ENCODE data around the gene ARHGAP27.
"Not testable (repeated sequence)": the region's sequence is repeated elsewhere in the genome, so short reads cannot be mapped to it uniquely, and the experiment has no call there.

ARHGAP27 gene

DNA sequence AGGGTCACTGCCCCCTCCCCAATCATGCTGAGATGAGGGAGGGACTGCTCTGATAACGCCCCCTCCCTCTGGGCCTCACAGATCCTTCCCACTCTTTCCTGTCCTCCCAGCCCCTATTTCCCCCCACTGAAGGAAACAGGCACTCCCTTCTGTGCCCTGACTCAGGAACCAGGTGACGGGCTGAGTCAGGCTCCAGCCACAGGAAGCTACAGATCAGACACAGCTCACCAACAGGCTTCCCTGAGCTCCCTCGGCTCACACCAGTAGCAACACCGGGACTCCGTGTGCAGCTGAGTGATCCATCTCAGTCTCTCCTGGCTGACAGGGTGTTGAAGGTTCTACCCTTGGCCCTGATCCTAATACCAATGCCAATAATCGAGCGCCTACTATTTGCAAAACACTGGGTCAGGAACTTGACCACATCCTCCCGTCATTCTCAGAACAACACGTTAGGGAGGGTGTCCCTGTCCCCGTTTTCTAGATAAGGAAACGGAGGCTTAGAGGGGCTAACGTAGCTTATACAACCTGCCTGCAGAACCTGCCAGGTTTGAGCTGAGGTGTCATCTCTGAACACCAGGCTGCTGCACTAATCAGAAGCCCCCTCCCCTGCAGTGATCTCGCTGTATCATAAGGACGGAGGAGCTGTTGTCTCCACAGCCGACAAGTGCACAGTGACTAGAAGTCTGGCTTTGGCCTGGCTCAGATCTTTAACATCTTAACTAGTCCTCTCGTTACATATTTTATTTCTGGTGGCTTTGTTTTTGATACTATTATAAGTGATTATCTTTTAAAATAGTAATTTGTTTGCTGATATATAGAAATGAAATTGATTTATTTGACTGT lies 13.5 kb upstream of the ARHGAP27 start:
- peak; percentile 66 for DNase-seq (ENCODE audit: low read depth)

DNA sequence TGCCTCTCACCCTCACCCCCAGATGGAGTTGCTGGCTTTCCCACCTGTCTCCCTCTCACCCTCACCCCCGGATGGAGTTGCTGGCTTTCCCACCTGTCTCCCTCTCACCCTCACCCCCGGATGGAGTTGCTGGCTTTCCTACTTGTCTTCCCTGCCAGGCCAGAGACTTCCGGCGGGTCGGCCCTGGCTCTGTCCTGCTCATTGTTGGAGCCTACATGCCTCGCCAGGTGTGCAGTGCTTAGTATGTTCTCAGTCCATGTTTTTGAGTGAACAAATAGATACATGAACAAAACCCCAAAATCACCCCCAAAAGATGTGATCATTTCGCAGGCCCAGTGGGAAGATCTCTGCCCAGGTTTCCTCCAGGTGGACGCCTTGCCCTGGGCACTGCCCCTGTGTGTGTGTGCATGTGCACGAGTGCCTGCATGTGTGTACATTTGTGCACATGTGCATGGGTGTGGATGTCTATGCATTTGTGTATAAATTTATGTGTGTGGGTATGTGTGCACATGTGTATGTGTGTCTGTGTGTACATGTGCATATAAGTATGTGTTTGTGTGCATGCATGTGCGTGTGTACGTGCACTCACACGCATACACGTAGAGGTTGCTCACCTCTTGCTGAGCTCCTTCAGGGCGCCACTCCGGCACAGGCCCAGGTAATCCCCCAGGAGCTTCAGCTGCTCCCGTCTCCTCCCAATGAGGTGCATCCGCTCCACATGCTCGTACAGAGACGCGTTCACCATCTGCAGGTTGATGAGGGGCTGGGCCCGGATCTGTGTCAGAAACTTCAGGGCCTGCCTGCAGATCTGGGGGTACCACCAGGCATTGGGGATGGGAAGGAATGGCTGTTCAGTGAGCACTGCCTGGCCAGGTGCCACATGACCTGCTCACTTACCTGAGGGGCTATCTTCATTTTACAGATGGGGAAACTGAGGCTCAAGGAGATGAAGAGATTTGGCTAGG lies 12.5 kb upstream of the ARHGAP27 start:
- not testable (repeated sequence) for DNase-seq (ENCODE audit: low read depth)

DNA sequence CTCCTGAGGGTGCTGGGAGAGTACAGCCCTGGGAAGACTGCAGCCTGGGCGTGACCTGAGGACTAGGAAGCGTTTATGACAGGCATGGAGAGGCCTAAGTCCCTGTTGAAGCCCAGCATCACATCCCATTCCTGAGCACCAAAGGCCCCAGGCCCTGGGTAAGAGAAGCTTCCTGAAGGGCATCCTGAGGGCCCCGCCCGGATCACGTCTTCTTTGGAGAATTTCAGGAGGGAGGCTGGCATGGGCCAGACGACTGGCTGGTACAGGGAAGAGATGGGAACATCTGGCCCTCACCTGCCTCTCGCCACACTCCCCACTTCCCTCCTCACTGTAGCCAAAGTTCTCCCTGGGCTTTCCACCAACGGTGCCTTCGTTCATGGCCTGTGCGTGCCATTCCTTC lies 11.6 kb upstream of the ARHGAP27 start:
- DNase-seq (ENCODE audit: low read depth) = not testable (repeated sequence)

DNA sequence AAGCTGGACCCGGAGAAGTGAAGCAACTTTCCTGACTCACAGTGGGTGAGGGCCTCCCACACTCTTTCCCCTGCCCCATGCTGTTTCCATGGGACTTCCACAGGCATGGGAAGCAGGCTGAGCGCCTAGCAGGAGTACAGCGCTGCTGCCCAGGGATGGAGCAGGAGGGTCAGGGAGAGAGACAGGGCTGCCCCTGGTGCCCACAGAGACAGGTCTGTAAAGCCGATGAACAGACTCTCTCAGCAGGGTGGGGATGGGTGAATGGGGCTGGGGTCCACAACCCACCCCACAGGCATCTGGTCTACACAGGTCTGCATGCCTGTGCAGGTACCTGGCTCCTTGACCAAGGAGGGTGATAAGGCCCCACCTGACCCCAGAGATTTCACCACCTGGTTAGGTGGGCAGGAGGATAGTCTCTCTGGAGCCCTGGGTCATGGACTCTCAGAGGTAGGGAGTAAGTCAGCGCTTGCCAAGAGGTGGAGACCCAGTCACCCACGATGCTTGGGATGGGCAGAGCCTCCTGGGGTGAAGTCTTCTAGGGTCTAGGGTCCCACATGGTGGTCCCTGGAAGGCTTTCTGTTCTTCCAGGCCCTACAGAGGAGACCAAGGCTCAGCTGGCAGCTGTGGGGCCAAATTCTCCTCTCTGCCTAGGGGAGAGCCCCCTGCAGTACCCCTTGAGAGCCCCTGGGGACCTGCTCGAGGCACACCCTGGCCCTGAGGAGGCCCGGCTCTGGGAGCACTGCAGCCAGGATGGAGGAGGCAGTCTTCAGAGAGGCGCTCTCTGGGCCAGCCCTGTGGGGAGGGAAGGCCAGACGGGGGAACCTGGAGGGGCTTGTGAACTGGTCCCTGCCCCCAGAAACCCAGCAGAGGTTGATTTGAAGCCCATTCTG lies 10.9 kb upstream of the ARHGAP27 start:
- DNase-seq (ENCODE audit: low read depth) = not testable (repeated sequence)

DNA sequence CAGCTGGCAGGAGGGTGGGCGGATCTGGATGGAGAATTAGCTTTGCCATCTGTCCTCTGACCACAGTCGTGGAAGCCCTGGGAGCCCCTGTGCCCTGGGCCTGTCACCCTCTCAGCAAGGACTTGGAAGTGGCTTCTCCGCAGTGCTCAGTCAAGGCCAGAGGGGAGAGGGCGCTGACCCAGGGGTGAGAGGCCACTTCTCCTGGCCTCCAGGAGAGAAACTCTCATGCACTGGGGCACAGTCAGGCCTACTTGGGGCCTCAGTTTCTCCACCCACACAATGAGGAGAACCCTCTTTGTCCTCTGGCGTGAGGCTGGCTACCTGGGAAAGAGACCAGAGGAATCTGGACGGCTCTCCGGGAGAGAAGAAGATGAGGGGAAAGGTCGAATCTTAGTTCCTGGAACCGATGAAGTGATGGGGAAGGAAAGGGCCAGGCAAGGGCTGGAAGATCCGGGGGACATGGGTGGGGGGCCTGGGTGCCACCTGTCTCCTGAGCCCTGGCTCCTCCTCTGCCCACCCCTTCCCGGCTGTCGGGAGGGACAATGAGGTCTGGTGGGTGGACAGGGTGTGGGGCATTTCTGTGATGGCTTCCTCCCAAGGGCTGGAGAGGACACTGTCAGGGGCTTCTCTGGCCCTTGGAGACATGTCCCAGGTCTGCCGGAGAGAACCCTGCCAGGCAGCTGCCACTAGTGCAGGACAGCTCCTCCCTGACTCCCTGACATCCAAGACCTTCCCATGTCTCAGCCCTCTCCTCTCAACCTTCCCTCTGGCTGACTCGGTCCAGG lies 9.0 kb upstream of the ARHGAP27 start:
- DNase-seq (ENCODE audit: low read depth) = no peak

DNA sequence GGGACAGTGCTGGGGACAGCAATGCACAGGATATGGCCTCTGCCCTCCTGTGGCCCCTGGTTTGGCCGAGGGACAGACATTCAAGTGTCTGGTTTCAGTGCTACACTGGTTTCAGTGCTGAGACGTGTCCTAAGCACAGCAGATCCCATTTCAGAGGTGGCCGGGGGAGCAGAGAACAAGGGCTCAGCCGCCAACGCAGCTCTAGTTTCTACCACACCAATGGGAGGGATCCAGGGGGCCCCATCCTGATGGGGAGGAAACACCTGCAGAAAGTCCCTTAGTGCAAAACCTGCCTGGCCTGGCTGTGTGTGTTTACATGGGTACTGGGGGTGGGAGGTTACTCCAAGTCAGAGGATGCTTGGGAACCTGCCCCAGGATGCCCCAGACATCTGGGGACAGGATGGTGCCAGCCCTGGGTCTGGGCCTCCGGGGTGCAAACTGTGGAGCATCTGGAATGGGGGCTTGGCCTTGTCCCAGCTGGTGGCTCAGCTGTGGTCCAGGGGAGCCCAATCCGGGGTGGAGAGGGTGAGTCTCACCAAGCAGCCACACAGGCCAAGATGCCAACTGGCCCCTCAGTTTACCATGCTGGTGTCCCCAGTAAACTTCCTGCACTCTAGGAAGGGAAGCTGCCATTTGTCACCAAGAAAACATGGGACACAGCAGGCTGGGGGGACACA lies 8.3 kb upstream of the ARHGAP27 start:
- not testable (repeated sequence) for DNase-seq (ENCODE audit: low read depth)

DNA sequence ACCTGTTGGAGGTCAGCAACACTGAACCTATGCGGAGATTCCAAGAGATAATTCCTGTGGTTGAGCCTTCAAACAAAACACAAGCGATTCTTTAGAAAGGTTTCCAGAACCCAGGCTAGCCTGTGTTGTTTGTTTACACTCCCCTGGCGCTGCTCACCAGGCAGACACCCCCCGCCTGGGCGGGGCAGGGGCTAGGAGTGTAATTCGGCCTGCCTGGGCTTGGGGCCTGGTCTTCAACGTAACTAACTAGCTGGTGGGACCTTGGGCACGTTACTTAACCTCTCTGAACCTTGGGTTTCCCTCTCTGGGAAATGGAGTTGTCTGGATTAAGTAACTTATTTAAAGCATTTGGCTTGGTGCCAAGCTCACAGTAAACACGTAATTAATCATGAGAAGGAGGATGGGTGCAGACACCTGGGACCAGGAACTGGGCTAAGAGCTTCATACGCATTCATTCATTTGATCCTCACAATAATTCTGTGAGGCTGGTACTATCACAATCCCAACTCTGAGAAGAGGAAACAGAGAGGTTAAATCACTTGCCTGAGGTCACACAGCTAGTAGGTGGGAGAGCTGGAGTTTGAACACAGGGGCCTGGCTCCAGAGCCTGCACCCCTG lies 7.6 kb upstream of the ARHGAP27 start:
- no peak for DNase-seq (ENCODE audit: low read depth)

DNA sequence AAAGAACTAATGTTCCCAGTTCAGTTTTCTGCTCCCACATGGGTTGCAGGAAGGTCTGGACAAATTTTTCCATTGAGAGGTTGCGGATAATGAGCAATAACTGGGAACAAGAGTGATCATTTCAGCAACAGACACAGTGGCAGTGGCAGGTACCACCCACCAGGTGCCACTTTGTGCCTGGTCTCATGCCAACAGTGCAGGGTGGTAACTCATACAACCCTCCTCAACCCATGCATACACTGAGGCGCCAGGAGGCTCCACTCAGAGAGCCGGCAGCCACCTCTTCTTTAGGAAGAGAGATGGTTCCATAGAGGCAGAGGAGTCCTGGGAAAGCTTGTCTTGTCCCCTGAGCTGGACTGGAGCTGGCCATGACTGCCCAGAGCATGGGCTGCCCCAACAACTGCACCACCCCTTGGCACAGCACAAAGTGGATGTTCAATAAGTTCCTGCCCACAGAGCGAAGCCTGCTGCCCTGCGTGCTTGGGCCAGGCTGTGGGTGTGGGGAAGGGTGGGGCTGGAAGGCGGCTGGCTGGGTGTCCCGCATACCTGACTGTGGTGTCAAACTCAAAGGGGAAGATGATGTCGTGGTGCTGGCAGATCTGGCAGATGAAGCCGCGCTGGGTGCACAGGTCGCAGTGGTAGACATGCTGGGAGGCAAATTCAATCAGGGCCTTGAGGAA lies 6.4 kb upstream of the ARHGAP27 start:
- no peak for DNase-seq (ENCODE audit: low read depth)

DNA sequence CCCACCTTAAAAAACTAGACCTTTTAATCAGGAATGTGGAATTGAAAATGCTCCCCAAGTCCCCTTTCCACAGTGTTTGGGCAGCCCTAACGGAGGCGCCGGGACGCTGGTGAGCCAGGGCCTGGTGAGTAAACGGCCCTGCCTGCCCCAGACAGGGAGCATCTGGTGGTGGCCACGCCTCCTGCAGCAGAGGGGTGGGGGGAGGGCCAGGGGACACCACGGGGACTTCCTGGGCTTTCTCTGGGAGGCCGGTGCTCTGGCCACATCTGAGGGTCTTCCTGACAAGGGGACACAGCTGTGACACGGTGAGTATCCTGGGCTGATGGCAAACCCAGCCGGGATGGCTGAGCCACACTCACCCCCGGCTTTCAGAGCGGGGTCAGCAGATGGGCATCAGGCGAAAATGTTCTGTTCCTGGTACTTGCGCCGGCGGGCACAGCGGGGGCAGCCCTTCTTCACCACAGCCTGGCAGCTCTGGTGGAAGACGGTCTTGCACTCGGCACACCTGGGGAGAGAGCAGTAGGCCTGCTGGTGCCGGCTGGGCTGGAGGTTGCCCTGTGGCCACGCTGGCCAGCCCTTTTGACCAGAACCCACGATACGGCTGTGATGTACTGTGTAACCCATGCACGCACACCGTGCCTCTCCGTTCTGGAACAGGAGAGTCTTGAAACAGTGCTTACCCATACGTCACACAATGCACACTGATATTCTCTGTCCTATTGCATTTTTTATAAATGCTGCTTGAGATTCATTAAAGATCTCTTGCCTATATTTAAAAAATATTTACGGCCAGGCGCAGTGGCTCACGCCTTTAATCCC lies 5.0 kb upstream of the ARHGAP27 start:
- DNase-seq (ENCODE audit: low read depth) = no peak

DNA sequence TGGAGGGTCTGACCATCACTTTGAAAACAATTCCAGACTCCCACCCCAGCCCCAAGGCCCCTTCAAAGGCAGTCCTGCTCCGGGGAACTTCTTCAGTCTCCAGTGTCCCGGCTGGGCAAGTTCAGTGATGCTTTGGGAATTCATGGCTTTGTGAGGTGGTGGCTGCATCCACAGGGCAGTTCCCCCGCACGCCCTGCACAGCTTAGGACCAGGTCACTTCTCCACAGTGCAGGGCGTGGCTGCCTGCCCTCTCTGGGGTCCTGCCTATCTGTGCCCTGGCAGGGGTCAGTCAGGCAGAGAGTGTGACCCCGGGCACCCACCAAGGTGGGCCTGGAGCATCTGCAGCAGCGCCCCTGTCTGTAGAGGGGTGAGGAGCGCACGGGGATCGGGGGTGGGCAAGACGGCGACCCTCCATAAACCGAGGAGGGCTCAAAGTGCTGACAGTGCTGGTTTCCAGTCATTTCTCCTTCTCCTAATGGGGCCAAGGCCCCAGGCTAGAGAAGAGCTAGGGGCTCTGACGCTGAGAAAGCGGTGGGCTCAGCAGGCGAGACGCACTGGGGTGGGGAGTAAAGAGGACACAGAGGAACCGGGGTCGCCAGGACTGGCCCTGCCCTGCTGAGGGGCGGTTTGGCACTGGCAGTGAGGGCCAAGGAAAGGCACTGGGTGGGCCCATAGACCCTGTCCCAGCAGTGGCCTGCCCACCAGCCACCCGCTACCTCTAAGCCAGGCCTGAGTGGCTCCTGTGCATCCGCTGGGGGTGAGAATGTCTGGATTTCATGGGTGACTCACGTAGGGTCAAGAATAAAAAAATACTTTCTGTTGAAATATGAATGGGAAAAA lies 4.2 kb upstream of the ARHGAP27 start:
- no peak for DNase-seq (ENCODE audit: low read depth)

DNA sequence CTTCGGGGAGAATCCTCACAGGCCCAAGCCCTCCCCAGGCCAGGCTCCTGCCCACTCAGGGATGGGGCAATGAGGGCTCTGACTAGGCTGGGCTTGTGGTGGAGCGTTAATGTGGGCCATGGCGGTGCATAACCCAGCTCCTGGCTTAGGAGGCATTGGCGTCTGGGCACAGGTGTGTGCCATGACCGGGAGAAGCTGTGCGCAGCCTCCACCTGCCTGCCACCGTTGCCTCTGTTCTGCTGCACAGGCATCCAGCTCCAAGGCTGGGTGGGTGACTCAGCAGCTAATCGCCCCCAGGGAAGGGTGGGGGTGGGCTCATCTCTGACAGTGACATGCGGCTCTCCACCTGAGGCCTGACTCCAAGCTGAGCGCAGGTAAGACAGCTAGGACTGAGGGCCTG lies 3.5 kb upstream of the ARHGAP27 start:
- DNase-seq (ENCODE audit: low read depth) = no peak

DNA sequence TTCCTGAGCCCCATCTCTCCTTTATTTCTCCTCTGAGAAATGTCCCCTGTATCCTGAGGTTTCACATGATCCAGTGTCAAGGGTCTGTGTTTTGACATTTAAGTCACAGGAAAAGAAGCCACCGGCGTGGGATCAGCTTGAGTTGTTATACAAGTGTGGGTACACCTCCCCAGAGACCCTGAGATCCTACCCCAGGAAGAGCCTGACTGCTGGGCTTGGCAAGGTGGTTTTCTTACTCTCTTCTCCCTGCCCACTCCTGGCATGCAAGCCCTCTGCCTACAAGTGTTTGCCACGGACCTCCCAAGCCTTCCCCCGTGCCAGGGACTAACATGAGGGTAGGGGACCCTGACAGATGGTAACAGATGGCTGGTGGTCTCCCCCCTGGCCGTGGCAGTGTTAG lies 2.8 kb upstream of the ARHGAP27 start:
- DNase-seq (ENCODE audit: low read depth) = no peak

DNA sequence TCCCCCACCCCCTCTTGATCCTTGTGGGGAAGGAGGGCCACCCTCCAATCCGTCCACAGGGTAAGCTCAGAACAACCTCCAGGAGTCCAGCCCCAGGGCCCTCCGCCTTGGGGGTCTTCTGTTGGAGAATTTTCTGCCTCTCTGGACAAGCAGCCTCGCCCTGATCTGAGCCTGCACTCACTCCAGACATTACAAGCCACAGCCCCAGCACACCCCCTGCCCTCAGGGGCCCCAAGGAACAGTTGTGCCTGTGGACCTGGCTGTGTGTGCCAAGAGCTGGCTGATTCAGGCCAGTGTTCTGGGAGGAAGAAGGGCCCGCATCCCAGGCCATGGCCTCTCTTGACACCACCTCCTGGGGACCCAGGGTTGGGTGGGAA lies 477 bp upstream of the ARHGAP27 start:
- no peak for DNase-seq (ENCODE audit: low read depth)

DNA sequence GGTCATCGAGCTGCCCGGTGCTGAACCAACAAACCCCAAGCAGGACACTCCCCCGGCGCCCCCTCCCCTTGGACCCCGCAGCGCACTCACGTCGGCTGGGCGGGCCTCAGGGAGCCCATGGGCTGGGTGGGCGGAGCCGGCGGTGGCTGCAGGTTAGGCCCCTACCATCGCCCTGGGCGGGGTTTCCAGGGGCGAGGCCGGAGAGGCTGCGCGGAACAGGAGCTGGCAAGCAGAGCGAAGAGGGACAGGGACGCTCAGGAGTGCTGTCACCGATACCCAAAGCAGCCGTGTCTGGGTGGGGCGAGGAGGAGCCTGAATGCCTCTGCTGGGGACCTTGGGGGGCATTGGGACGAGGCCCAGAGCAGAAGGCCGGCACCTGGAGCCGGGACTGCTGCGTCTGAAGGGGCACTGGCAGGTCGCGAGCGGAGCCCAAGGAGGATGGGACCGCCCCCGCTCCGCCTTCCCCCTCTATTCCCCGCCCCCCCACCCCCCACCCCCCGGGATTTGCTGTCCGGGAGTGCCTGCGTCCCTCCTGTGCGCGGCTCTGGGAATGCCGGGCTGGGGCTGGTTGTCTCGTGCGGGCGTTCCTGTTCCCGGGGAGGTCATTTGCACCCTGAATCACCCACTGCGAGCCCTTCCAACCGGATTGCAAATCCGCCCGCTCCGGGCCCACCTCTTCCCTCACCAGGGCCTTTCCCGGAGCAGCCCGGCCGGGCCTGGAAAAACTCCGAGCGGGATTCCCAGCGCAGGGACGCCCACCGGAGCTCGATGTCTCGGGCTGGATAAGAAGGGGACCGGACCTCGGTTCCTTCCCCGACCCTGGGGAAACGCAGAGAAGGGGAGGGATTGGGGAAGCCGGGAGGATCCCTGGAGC lies 902 bp downstream of the ARHGAP27 start:
- peak; percentile 70 for DNase-seq (ENCODE audit: low read depth)

DNA sequence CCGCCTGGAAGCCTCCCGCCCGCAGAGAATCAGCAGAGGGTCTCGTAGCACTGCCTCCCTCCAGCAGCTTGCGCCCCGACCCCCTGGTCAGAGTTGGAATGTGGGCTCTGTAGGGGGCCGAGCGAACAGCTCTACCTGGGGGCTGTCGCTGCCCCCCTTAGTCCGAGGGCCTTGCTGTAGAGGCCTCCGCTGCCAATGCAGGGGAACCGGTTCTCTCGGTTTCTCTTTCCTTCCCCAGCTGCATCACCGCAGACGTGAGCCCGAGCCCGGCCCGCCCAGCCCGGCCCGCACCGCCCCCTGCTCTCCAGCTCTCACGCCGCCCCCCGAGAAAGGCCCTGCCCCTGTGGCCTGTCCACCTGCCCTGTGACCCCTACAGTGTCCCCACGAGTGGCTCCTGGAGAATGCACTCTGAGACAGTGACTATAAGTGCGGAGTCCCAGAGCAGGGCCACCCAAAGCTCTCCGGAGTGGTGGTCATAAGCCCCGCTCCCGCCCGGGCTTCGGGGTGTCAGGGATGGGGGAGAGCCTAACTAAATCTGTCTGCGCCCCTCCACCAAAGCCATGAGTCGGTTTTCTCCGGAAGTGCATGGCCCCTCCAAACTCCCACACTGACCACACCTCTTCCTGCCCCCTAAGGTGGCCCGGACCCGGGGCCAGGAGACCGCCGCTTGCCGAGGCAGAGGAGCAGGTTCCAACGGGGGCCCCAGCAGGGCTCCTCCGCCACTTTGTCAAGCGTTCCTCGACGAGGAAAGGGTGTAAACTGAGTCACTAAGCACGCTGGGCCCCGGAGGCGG lies 1.7 kb downstream of the ARHGAP27 start:
- DNase-seq (ENCODE audit: low read depth) = no peak

Data from EH (cell line).